Epithelial cell of prostate (primary cell): ENCODE measurements around the gene CNKSR3.

Experiments used
- DNase-seq: peaks from one replicate; pipeline ENCODE4 v3.0.0-alpha.2; 2011; ENCODE audit warnings: low read depth, low spot score
- H3K27ac ChIP-seq: fragments of 450-650 bp; 2 replicates; pipeline ENCODE4 v1.5.1; 2017; ENCODE audit warnings: mild to moderate bottlenecking

CNKSR3 gene

GRCh38 chr6:154504865-154505449, 5.5 kb downstream of the CNKSR3 start:
- DNase-seq, result no peak
- no peak overlapping the region for H3K27ac ChIP-seq

- DNase-seq, result no peak
- no peak overlapping the region for H3K27ac ChIP-seq
These were observed 6.4 kb downstream of the CNKSR3 start for GRCh38 chr6:154504102-154504501.

GRCh38 chr6:154503658-154504057, 6.8 kb downstream of the CNKSR3 start:
- no peak for DNase-seq
- no peak overlapping the region for H3K27ac ChIP-seq

GRCh38 chr6:154502553-154502952, 7.9 kb downstream of the CNKSR3 start:
- no peak for DNase-seq
- H3K27ac ChIP-seq, result no peak overlapping the region

GRCh38 chr6:154501578-154501868, 9.0 kb downstream of the CNKSR3 start:
- H3K27ac ChIP-seq, result no peak overlapping the region
- DNase-seq, result no peak

GRCh38 chr6:154500769-154501577, 9.5 kb downstream of the CNKSR3 start:
- H3K27ac ChIP-seq, result no peak overlapping the region
- no peak for DNase-seq

GRCh38 chr6:154499855-154500589, 10.5 kb downstream of the CNKSR3 start:
- no peak overlapping the region for H3K27ac ChIP-seq
- no peak for DNase-seq

- DNase-seq, result no peak
- H3K27ac ChIP-seq, result no peak overlapping the region
These were observed 12.0 kb downstream of the CNKSR3 start for GRCh38 chr6:154498340-154498934.

GRCh38 chr6:154496793-154497517, 13.5 kb downstream of the CNKSR3 start:
- no peak overlapping the region for H3K27ac ChIP-seq
- no peak for DNase-seq

- DNase-seq, result no peak
- H3K27ac ChIP-seq, result no peak overlapping the region
These were observed 14.3 kb downstream of the CNKSR3 start for GRCh38 chr6:154496186-154496585.

- no peak overlapping the region for H3K27ac ChIP-seq
These were observed 15.7 kb downstream of the CNKSR3 start for GRCh38 chr6:154494592-154495311.

GRCh38 chr6:154491567-154492470, 18.7 kb downstream of the CNKSR3 start:
- H3K27ac ChIP-seq, result no peak overlapping the region
- no peak for DNase-seq

More at GRCh38 chr6:154494592-154495311, 15.7 kb downstream of the CNKSR3 start:
- DNase-seq, result no peak

GRCh38 chr6:154489822-154490221, 20.7 kb downstream of the CNKSR3 start:
- no peak overlapping the region for H3K27ac ChIP-seq
- DNase-seq, result no peak

- H3K27ac ChIP-seq, result no peak overlapping the region
- no peak for DNase-seq
These were observed 21.6 kb downstream of the CNKSR3 start for GRCh38 chr6:154488802-154489437.

- H3K27ac ChIP-seq, result no peak overlapping the region
- no peak for DNase-seq
These were observed 22.3 kb downstream of the CNKSR3 start for GRCh38 chr6:154488248-154488593.

- no peak overlapping the region for H3K27ac ChIP-seq
- no peak for DNase-seq
These were observed 22.9 kb downstream of the CNKSR3 start for GRCh38 chr6:154487367-154488247.

- H3K27ac ChIP-seq, result no peak overlapping the region
- DNase-seq, result no peak
These were observed 24.7 kb downstream of the CNKSR3 start for GRCh38 chr6:154485815-154486214.
